HG03103 (cell line): ENCODE measurements around the gene MTR.
"Not testable (repeated sequence)": the region's sequence is repeated elsewhere in the genome, so short reads cannot be mapped to it uniquely, and the experiment has no call there.

Experiments
- ATAC-seq: cut with Tn5 transposase; IDR thresholded peaks from one replicate; pipeline ENCODE4 v1.9.1; 2021; ENCODE audit warnings: low read depth; ENCODE audit not compliant: unreplicated experiment

Gene MTR

GRCh38 chr1:236829085-236829484 is 34.0 kb downstream of the MTR start:
- no peak for ATAC-seq

GRCh38 chr1:236830116-236830515 is 35.0 kb downstream of the MTR start:
- no peak for ATAC-seq

GRCh38 chr1:236830560-236830959 is 35.5 kb downstream of the MTR start:
- no peak for ATAC-seq

GRCh38 chr1:236833575-236833974 is 38.5 kb downstream of the MTR start:
- no peak for ATAC-seq

- no peak for ATAC-seq
Observed at GRCh38 chr1:236834876-236835275, 39.8 kb downstream of the MTR start.

- ATAC-seq = no peak
Observed at GRCh38 chr1:236835491-236835890, 40.4 kb downstream of the MTR start.

GRCh38 chr1:236836157-236836556 is 41.1 kb downstream of the MTR start:
- no peak for ATAC-seq

GRCh38 chr1:236837115-236837514 is 42.0 kb downstream of the MTR start:
- ATAC-seq = no peak

- no peak for ATAC-seq
Observed at GRCh38 chr1:236837897-236838296, 42.8 kb downstream of the MTR start.

- ATAC-seq = no peak
Observed at GRCh38 chr1:236841341-236841740, 46.2 kb downstream of the MTR start.

- no peak for ATAC-seq
Observed at GRCh38 chr1:236844499-236845271, 49.6 kb downstream of the MTR start.

- no peak for ATAC-seq
Observed at GRCh38 chr1:236845830-236846229, 50.7 kb downstream of the MTR start.

GRCh38 chr1:236848274-236848923 is 53.3 kb downstream of the MTR start:
- ATAC-seq = no peak

GRCh38 chr1:236850077-236850979 is 55.2 kb downstream of the MTR start:
- ATAC-seq = no peak

- no peak for ATAC-seq
Observed at GRCh38 chr1:236851871-236852270, 56.8 kb downstream of the MTR start.

- no peak for ATAC-seq
Observed at GRCh38 chr1:236853921-236854604, 59.0 kb downstream of the MTR start.

- no peak for ATAC-seq
Observed at GRCh38 chr1:236854605-236854983, 59.5 kb downstream of the MTR start.

GRCh38 chr1:236856649-236857048 is 61.6 kb downstream of the MTR start:
- ATAC-seq = not testable (repeated sequence)

GRCh38 chr1:236858165-236858564 is 63.1 kb downstream of the MTR start:
- no peak for ATAC-seq

GRCh38 chr1:236860101-236860500 is 65.0 kb downstream of the MTR start:
- ATAC-seq = no peak

- ATAC-seq = no peak
Observed at GRCh38 chr1:236860674-236861073, 65.6 kb downstream of the MTR start.
